HG02970 (cell line): ENCODE results near the gene AOPEP.

Experiments used
- ATAC-seq: cut with Tn5 transposase; IDR thresholded peaks from one replicate; pipeline ENCODE4 v1.9.1; 2021; ENCODE audit warnings: mild to moderate bottlenecking, moderate library complexity, moderate number of reproducible peaks; ENCODE audit not compliant: unreplicated experiment, low FRiP score

Gene AOPEP

DNA sequence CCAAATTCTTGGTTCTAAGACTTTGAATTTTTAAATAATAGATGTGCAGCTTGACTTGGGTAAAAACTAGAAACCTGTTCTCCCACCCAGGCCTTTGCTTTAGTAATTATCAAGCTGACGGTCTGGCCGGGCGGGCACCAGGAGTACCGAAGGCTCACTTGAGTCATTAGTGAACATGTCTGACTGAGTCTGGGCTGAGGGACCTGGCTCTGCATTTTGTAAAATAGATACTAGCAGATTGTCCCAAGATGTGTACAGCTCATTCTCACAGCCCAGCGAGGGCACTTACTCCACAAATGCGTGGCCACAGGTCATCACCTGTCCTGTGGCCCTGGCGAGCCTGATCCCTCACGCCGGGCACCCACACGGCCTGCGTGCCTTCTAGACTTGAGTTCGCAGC lies 374.8 kb downstream of the AOPEP start:
- ATAC-seq = no peak

DNA sequence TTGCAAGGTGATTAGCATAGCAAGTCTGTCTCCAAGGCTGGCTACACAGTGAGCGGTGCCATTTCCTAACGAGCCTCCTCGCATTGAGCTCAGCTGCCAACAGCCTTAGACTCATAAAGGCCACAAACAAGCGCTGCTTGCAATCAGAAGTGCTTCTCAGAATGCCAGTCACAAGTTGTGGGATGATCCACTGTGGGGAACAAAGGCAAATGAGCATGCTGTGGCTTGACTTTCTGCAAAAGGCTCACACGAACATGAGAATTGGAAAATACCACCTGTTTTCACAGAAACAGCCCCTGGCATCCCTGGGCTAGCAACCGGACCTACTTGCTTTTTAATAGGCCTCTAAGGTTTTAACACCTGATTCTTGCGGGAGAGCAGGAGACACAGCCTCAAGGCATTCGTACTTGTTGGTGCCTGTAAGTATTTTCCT lies 375.5 kb downstream of the AOPEP start:
- ATAC-seq = no peak

DNA sequence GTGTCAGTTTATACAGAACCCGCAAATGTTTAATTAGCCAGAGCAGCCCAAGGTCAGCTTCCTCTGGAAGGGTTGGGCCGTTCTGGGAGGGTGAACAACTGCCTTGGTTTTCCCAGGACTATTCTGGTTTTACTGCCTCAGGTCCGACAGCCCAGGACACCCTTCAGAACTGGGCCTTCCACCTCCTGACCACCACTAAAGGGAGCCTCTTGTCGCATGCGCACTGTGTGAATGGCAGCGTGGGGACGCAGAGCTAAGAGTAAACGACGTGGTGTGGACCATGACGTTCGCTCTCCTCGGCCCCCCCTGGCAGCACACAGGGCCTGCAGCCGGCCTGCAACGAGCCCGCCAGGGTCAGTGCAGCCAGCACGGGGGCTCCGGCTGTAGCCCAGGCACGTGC lies 376.1 kb downstream of the AOPEP start:
- no peak for ATAC-seq

DNA sequence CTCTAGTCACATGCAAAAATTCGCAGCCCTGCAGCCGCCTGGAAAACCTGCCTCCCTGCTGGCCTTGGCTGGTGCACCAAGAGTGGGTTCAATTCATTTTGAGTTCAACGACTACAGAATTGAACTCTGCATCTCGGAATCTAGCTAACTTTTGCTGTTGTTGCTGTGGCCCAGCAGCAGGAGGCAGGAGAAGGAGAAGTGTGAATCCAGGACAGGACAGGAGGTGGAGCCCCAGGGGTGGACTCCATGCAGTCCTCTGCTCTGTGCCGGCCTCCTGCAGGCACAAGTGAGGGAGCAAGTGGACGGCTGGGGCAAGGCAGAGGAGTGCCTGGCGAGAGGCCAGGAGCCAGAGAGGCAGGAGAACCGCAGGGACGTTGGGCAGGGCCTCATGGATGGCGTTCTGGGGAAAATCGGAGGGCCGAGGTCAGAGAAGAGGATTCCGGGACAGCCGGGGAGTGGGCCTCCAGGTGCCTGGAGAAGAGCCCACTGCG lies 376.8 kb downstream of the AOPEP start:
- ATAC-seq = no peak

DNA sequence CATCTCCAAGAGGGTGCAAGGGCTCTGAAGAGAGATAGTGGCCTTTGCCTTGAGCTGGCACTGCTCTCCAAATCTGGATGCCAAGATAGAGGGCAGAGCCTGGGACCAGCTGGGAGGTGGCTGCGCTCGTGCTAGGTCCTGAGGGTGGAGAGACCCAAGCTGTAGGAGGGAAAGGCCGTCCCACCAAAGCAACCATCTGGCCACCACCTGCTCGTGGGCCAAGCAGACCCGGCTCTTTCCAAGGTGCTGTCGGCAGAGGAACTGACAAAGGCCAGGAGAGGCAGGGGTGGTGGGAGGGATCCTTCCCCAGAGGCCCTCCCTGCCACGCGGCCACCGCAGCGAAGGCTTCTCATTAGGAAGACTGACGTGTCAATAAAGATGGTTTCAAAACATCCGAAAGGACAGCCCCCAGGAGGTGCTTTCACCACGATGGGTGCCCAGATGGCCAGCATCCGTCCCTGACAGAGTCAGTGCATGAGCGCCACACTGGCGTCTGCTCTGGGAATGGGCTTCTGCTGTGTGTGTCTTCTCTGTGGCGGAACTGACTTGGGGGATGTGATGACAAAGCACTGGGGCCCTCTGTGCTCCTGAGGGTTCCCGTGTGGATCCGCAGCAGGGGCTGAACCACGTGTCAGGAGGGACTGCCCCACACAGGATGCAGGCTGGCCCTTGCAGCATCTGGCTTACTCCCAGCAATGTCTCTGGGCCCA lies 377.5 kb downstream of the AOPEP start:
- no peak for ATAC-seq

DNA sequence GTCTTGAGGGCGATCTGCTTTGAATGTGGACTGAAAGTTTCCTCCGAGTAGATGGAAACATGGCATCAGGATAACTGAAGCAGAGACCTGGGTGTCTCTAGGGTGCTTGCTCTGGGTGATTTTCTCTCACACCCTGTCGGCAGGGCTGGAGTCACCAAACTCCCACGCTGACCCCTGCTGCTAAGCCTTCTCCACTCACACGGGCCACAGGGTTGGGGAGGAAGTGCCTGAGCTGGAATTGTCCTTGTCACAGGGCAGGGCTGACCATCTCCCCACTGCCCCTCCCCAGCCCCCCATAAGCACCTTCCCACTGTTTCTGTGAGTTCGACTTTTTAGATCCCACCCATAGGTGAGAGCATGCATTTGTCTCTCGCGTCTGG lies 378.1 kb downstream of the AOPEP start:
- ATAC-seq = no peak

DNA sequence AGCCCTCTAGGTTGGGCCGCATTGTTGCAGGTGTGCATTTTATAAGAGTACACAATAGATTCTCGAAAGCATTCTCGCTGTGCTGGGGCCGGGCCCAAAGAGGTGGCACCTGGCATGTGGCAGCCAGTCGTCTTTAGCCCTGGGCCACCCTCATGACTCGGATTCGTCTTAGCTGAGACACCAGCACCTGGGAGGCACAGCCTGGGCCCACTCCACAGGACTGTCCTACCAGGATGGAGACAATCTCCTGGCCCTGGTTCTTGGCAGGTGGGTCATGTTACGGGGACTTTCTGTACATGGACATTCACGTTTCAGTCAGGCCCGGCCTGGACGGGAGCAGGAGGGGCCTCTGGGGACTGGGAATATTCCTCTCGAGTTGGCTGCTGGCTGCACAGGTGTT lies 378.5 kb downstream of the AOPEP start:
- ATAC-seq = no peak

DNA sequence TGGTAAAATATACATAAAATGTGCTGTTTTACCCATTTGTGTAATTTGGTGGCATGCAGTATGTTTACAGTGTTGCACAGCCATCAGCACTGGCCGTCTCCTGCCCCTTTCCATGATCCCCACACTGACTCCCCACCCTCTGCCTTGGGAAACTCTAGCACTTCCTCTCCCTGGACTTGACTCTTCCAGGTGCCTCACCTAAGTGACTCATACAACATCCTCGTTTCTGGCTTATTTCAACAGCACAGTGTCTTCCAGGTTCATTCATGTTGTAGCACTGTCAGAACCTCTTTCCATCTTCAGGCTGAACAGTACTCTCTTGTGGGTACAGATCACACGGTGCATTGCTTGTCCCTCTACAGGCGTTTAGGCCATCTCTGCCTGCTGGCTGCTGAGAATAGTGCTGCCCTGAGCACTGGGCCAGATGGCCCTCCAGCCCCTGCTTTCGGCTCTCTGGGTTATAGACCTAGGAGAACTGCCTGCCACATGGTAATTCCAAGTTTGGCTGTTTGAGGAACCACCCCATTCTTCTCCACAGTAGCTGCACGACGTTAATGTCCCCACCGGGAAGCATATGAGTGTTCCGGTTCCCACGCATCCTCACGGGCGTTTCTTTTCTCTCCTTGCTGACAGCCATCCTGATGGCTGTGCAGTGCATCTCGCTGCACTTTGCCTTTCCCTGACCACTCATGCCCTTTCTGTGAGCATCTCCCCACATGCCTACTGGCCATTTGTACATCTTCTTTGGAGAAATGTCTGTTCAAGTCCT lies 379.2 kb downstream of the AOPEP start:
- no peak for ATAC-seq

DNA sequence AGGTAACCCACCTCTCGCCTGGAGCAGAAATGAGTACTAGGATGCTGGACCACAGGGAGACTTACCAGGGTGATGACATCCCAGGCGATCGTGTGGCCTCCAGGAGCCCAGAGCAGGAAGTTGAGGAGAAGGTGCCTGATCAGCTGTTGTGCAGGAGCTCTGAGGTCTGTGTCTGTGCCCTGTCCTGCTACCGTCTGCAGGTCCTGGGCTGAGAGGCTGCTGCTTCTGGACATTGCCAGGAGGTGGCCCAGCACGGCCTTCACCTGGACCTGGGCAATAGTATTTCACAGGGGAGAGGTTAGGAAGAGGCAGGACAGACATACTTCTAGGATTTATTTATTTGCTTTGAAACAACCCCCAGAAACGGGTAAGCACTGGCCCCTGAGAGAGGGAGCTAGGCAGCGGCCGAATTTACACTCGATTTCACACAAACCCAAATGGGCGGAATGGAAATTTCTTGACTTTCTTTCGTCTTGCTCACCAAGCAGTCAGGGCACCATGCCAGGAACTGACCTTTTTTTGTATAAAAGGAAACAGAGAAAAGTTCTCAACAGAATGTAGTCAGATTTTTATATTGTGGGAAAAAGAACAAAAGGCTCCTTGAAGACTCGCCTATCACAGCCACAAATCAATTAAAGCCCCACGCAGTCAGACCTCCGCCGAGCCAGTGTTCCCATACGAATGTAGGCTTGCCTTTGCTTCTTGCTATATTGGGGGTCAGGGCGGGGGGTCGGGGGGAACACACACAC lies 380.7 kb downstream of the AOPEP start:
- ATAC-seq = no peak

DNA sequence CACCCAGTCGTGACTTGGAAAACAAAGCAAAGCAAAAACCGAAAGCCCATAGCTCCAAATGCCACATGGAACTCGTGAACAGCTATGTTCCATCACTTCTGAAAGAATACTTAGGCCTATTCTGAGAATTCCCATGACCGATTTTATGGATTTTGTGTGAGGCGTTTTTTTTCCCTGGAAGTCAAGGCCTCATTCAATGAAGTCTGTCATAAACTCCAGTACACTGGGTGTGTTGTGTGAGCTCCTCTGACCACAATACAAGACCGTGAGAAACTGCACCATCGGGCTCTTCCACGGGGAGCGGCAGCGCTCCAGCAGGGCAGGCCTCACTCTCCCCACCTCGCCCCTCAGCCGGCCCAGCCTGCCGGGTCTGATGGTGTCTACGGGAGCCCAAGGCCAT lies 381.5 kb downstream of the AOPEP start:
- no peak for ATAC-seq

DNA sequence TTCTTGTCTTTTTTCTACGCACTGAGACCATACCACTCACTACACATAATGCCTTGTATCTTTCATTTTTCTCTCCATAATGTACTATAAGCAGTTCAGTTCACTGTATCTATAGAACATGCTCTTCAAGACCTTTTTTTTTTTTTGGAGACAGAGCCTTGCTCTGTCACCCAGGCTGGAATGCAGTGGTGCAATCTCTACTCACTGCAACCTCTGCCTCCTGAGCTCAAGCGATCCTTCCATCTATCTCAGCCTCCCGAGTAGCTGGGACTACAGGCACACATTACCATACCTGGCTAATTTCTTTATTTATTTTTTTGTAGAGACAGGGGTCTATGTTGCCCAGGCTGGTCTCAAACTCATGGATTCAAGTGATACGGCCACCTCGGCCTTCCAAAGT lies 382.3 kb downstream of the AOPEP start:
- no peak for ATAC-seq

DNA sequence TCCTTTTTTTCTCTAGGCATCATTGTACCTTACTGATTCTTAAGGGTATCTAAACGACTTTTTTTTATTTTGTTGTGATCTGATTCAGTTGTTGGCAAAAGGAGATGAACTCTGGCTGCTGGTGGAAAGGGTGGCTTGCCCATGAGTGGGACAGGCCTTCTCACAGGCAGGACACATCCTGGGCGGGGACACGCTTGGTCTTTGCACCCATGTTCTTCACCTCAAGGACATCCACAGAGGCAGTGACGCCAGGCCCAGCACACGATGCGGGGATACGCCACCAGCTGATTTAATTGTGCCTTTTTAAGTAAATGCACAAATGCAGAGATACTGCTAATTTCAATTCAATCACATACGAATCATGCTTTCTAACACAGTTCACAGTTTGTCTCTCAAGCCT lies 383.0 kb downstream of the AOPEP start:
- no peak for ATAC-seq

DNA sequence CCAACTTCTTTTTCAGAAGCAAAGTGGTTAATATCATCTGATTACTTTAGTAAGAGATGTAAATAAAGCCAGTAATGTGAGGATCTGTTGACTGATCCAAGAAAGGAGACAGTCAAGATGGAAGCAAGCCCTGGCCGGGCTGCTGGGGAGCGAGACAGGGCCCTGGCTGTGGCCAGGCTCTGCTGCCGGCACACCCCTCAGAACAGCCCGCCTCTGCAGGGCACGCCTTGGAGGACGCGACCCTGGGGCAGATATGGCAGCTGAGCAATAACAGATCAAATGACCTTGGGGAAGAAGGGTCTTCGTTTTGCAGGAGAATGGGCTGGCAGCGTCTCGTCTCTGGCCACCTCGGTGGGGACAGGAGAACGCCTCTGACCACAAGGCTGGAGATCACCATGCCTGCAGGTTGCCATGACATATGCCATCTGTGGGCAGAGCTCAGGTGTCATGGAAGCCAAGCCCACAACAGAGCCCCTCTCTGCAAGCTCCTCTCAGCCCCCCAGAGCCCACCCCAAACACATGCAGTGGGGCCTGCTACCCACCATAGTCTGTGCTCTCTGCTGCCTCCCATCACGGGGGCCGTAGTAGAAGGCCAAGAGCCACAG lies 384.5 kb downstream of the AOPEP start:
- ATAC-seq = no peak

DNA sequence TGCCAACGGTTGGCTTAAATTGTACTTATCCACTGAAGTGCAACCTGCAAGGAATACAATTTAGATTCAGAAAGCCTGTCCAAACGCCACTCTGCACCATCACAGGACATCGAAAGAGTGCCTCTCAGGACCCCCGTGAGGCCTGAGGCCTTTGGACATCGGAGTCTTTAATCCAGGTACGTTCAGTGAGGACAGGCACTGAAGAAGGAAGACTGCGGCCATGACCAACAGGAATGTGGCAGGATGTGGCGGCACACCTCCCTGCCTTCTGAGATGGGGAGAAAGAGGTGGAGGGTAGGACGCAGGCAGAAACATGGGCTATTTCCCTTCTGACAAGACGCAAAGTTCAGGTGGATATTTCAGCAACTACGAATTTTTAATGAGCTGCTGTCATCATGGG lies 385.2 kb downstream of the AOPEP start:
- no peak for ATAC-seq

DNA sequence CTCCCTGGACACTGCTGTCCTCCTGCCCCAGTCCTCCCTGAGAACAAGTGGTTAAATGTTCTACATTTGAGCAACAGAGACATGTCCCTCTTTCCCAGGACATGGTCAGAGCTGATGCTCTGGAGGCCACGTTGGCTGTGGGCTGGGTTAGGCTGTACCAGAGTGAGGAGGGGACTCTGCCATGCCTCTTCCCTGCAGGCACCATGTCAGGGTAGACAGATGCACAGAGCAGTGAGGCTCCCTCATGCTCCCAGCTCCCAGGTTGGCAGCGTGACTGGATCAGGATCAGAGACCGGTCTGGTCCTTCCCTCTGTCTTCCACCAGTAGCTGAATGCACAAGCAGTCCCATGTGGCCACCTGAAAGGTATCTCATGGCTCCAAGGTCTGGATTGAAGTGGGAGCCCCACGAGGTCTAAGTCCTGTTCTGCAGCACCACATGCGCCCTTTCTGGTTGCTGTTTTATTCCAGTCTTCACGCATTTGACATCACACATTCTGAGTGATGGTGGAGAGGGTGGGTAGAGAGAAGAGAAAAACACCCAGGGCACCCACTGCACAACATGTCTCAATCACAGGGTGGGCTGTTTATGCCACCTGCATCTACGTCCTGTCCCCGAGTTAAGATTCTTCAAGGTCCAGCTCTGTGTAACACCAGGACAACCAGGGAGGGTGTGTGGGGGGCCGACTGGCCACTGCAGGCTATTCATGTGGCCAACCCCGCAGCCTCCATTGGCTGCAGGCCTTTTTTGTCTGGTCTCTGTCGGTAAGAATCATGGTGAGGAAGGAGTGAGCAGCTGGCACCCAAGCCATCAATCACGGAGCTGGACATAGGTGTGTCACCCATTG lies 386.2 kb downstream of the AOPEP start:
- no peak for ATAC-seq

DNA sequence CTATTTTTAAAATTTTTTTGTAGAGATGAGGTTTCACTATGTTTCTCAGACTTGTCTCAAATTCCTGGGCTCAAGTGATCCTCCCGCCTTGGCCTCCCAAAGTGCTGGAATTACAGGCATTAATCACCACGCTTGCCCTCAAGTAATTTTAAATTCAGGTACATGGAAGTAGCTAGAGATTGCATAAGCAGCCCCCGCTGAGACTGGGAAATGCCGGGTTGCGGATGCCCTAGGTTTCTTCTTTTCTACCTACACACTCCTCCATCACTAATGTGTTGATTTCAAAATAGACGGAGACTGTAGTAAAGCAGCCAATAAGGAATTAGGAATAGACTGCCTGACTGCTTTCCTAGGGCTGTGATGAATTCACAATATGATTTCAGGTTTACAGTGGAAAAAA lies 388.6 kb downstream of the AOPEP start:
- ATAC-seq = no peak

DNA sequence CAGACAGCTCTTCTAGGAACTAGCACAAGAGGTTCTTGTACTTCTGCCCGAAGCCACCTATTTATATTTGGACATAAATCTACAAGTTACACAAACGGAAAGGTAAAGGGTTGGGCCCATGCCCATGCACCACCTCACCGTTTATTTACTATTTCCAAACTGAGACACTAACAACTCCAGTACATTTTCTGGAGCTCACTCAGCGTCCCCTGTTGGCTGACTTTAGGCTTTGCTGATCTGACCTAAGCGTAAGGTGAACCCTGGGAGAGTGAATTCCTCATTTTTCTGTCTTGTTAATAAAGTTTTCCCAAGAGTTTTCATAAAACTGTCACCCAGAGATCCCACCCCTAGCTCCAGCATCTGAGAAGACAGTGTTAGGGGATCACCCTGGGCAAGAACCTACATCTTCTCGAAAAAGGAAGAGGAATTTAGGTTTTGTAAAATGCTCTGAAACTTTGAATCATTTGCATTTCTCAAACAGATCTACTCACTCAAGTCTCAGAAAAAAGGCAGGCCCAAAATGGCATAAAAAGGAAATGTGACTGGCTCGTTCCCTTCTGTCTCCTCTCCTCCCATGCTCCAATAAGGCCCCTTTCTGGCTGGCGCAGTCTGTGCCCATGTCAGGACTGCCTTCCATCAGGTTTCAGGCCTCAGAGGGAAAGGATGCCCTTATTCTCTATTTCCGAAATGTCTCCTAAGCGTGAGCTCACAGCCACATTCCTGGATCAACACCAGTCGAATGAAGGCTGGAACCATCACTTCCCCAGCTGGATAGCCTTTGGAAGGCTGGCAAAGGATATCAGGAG lies 389.7 kb downstream of the AOPEP start:
- ATAC-seq = no peak

DNA sequence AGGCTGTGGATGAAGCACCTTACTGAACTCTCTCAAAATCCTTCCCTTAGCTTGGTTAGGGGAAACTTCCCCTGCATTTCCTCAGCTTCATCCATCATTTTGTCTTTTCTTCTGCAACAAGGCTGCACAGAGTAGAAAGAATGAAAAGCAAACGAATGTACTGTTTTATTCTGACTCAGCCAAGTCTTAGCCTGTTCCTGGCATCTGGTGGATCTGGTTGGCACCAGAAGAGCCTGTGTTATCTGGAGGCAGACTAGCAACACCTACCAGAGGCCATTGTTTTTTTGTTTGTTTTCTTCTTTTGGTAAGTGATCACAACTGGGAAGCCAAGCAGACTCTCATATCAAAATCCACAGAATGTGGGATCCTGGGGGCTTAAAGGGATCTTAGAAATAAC lies 390.3 kb downstream of the AOPEP start:
- ATAC-seq = no peak

DNA sequence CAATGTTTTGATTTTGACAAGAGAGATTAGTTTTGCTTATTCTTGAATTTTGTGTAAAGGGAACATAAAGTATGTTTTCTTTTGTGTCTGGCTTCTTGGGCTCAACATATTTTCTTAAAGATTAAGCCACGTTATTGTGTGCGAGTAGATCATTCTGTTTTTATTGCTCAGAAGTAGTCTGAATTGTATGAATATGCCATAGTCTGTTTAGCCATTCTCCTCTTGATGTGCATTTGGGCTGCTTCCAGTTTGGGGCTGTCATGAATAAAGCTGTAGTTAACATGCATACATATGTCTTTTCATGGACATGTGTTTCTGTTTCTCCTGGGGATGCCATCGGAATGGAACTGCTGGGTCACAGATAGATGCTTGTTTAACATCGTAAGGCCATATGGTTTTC lies 392.1 kb downstream of the AOPEP start:
- no peak for ATAC-seq
